ENCODE results near the gene ZNF761. TPM values are rescaled to one million over a fixed set of nuclear protein-coding genes. Genes with fewer than 3 reads are reported as not detected.

Gene ZNF761
- total RNA-seq (2022; extraction: Qiagen RNA extraction), result 6.8 to 8.7 TPM (median 7.8 TPM) in 5 replicates

GRCh38 chr19:53431399-53432087 lies at the start of gene ZNF761:
Gene ZNF761, plus strand, starts transcription at chr19:53431984. Its CDS starts 15,285 bp downstream, at chr19:53447269.

GRCh38 chr19:53394974-53395839 lies 36.6 kb upstream of the ZNF761 start, which contains the start of gene ZNF765:
Gene ZNF765, plus strand, starts transcription at chr19:53395149. Its CDS starts 2,867 bp downstream, at chr19:53398016.

GRCh38 chr19:53467485-53468262 lies 35.9 kb downstream of the ZNF761 start, which contains the start of gene ZNF813:
Gene ZNF813, plus strand, starts transcription at chr19:53467733. Its CDS starts 16,090 bp downstream, at chr19:53483823.

Other genes with a start within 250 kb of the ZNF761 start
- not detected in 5 replicates for gene ZNF665, start 238.6 kb upstream of the ZNF761 start, total RNA-seq (2022; extraction: Qiagen RNA extraction)
- gene ZNF677, start 177.1 kb upstream of the ZNF761 start, total RNA-seq (2022; extraction: Qiagen RNA extraction), result not detected in 5 replicates
- not detected in 5 replicates for gene VN1R2, start 173.7 kb upstream of the ZNF761 start, total RNA-seq (2022; extraction: Qiagen RNA extraction)
- not detected in 5 replicates for gene VN1R4, start 164.3 kb upstream of the ZNF761 start, total RNA-seq (2022; extraction: Qiagen RNA extraction)
- 3.1 to 5.0 TPM (median 3.6 TPM) in 5 replicates for gene ZNF845, start 98.2 kb upstream of the ZNF761 start, total RNA-seq (2022; extraction: Qiagen RNA extraction)
- 0.22 to 0.47 TPM (median 0.28 TPM) in 5 replicates for gene ZNF525, start 66.3 kb upstream of the ZNF761 start, total RNA-seq (2022; extraction: Qiagen RNA extraction)
- 3.3 to 5.9 TPM (median 4.1 TPM) in 5 replicates for gene ZNF765, start 36.8 kb upstream of the ZNF761 start, total RNA-seq (2022; extraction: Qiagen RNA extraction)
- 0.23 to 0.45 TPM (median 0.29 TPM) in 5 replicates for gene ZNF813, start 35.7 kb downstream of the ZNF761 start, total RNA-seq (2022; extraction: Qiagen RNA extraction)
- gene ZNF331, start 106.2 kb downstream of the ZNF761 start, total RNA-seq (2022; extraction: Qiagen RNA extraction), result 11.3 to 12.7 TPM (median 11.5 TPM) in 5 replicates
- gene DPRX, start 200.0 kb downstream of the ZNF761 start, total RNA-seq (2022; extraction: Qiagen RNA extraction), result not detected in 5 replicates

Measured in A549 treated with Hydrocortisone at 1 μM for 4 hours (cell line).